Measurements from ENCODE around the gene TMEM101. TPM values are rescaled to one million over a fixed set of nuclear protein-coding genes. Genes with fewer than 3 reads are reported as not detected.

Gene TMEM101
- total RNA-seq, 4 donors from 2014 or later, result 33.6 to 56.9 (median 45.0) TPM

GRCh38 chr17:44033861-44034408 lies 19.2 kb upstream of the TMEM101 start:
- Histone ChIP-seq H3K4me1 (peaks cover 10 to 17% of the 10 kb centered on the region in 2 donors), H3K36me3 (peaks cover 18 to 20% of the 10 kb centered on the region in 2 donors), H3K9me3 (no peaks in the 10 kb centered on the region), H3K4me3 (replicated peaks in 1 of 3) (no peak overlapping the region), H3K27me3 (no peaks in the 10 kb centered on the region), H3K27ac (peak overlapping the region; percentile 78 to 93 (median 80))
- 48% methylated on average over 3 of the region's 3 CpGs for WGBS, 2 donors
- intact Hi-C loops (cut with DNase I), result no loop called here
- DNase-seq, result peak; percentile 39 to 59
- TF ChIP-seq CTCF (IDR thresholded peaks at IDR 0.05) (no peak), POLR2A (IDR thresholded peaks at IDR 0.05) (no peak)

- no peak overlapping the region for H3K27ac ChIP-seq
- TF ChIP-seq CTCF (IDR thresholded peaks at IDR 0.05) (no peak), POLR2A (IDR thresholded peaks at IDR 0.05) (no peak)
- H3K4me1 ChIP-seq, result peaks cover 10 to 17% of the 10 kb centered on the region in 2 donors
- no peak overlapping the region for H3K4me3 ChIP-seq (replicated peaks in 1 of 3)
- peaks cover 0 to 3% of the 10 kb centered on the region in 2 donors for H3K36me3 ChIP-seq
- intact Hi-C loops (cut with DNase I), result no loop called here
- no peaks in the 10 kb centered on the region for H3K9me3 ChIP-seq
- no peaks in the 10 kb centered on the region for H3K27me3 ChIP-seq
- WGBS, 2 donors, result 88 to 95% methylated on average over 3 of the region's 3 CpGs
- DNase-seq, result no peak
These were observed 15.7 kb upstream of the TMEM101 start for GRCh38 chr17:44030482-44030881.

- no peak for DNase-seq
- Histone ChIP-seq H3K9me3 (no peaks in the 10 kb centered on the region), H3K4me1 (peaks cover 10 to 17% of the 10 kb centered on the region in 2 donors), H3K27ac (no peak overlapping the region), H3K4me3 (replicated peaks in 1 of 3) (no peak overlapping the region), H3K27me3 (no peaks in the 10 kb centered on the region), H3K36me3 (peaks cover 0 to 3% of the 10 kb centered on the region in 2 donors)
- intact Hi-C loops (cut with DNase I), result no loop called here
- WGBS, 2 donors, result 88 to 89% methylated on average over 5 of the region's 5 CpGs
- TF ChIP-seq POLR2A (IDR thresholded peaks at IDR 0.05) (no peak), CTCF (IDR thresholded peaks at IDR 0.05) (no peak)
These were observed 15.0 kb upstream of the TMEM101 start for GRCh38 chr17:44029736-44030135.

GRCh38 chr17:44024853-44025252 lies 10.1 kb upstream of the TMEM101 start:
- no peak for DNase-seq
- Histone ChIP-seq H3K27ac (no peak overlapping the region), H3K4me3 (replicated peaks in 1 of 3) (no peak overlapping the region), H3K9me3 (no peaks in the 10 kb centered on the region), H3K36me3 (no peaks in the 10 kb centered on the region), H3K4me1 (no peaks in the 10 kb centered on the region), H3K27me3 (no peaks in the 10 kb centered on the region)
- 87 to 92% methylated on average over 4 of the region's 4 CpGs for WGBS, 2 donors
- TF ChIP-seq CTCF (IDR thresholded peaks at IDR 0.05), result no peak
- no peak for TF ChIP-seq POLR2A (IDR thresholded peaks at IDR 0.05)
- intact Hi-C loops (cut with DNase I), result no loop called here

- Histone ChIP-seq H3K27ac (no peak overlapping the region), H3K9me3 (no peaks in the 10 kb centered on the region), H3K27me3 (no peaks in the 10 kb centered on the region), H3K4me1 (no peaks in the 10 kb centered on the region), H3K4me3 (replicated peaks in 1 of 3) (no peak overlapping the region), H3K36me3 (no peaks in the 10 kb centered on the region)
- TF ChIP-seq CTCF (IDR thresholded peaks at IDR 0.05) (no peak), POLR2A (IDR thresholded peaks at IDR 0.05) (no peak)
- no peak for DNase-seq
- intact Hi-C loops (cut with DNase I), result no loop called here
- 60 to 90% methylated on average over 1 to 3 of the region's 6 CpGs for WGBS, 2 donors
These were observed 9.5 kb upstream of the TMEM101 start for GRCh38 chr17:44024271-44024663.
